ENCODE data around the gene GREB1. TPM values are rescaled to one million over a fixed set of nuclear protein-coding genes. Genes with fewer than 3 reads are reported as not detected.

The GREB1 gene
- total and polyA plus RNA-seq, 4 experiments from 2014 or later = 0.19 to 1.1 TPM; not detected in 2

- intact Hi-C loops (cut with micrococcal nuclease) = no loop called here
These were observed 7.3 kb downstream of the GREB1 start for GRCh38 chr2:11540996-11541692.

DNA sequence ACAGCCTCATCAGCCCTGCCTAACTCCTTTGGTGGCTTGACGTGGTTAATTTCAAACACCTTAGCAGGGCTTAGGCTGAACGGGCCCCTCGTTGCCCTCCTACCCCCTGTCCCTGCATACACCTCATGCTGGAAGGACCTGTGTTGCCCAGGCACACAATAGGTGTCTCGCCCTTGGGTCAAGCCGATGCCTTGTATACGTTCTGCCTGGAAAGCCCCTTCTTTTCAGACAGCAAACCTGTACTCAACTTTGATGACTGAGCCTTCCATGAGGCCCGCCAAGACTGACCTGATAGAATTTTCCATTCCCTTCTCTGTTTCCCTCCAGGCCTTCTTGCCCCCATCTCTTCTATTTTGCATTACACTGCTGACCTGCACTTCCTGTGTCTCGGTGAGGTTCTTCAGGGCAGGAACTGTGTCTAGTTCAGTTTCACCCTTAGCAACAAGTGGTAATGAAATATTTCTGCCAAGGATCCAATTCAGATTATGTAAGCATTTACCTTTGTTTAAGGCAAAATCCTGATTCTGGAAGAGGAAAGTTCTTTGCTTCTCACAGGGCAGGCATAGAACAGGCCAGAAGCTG is 7.9 kb downstream of the GREB1 start:
- Mint-ChIP-seq H3K27me3 (peaks cover 23 to 38% of the 10 kb centered on the region in 2 donors), H3K4me3 (no peak overlapping the region), H3K4me1 (no peaks in the 10 kb centered on the region), H3K9me3 (peaks cover 0 to 1% (median 0%) of the 10 kb centered on the region in 8 donors), H3K36me3 (no peaks in the 10 kb centered on the region), H3K27ac (no peak overlapping the region)
- DNase-seq = no peak
- no peaks in the 10 kb centered on the region for H3K4me1 ChIP-seq (ENCODE audit: insufficient read depth, low read length)
- intact Hi-C loops (cut with micrococcal nuclease) = no loop called here
- H3K4me3 ChIP-seq (ENCODE audit: low read length in 2 of 2) = no peak overlapping the region
- H3K36me3 ChIP-seq (ENCODE audit: insufficient read depth, low read length) = no peaks in the 10 kb centered on the region
- no peaks in the 10 kb centered on the region for H3K27me3 ChIP-seq (ENCODE audit: insufficient read depth, low read length)
- H3K9me3 ChIP-seq (ENCODE audit: control insufficient read depth in 1 of 2, low read length in 2 of 2) = no peaks in the 10 kb centered on the region
- ChIA-PET POLR2A (ENCODE audit: partially characterized antibody) (no interaction called here), CTCF (ENCODE audit: partially characterized antibody) (no interaction called here)
- H3K27ac ChIP-seq (ENCODE audit: low read depth, low read length) = no peak overlapping the region

More at GRCh38 chr2:11540996-11541692, 7.3 kb downstream of the GREB1 start:
- CTCF ChIA-PET (ENCODE audit: partially characterized antibody) = no interaction called here
- Mint-ChIP-seq H3K9me3 (peaks cover 0 to 1% (median 0%) of the 10 kb centered on the region in 8 donors), H3K4me1 (no peaks in the 10 kb centered on the region), H3K4me3 (no peak overlapping the region), H3K27me3 (peaks cover 26 to 38% of the 10 kb centered on the region in 2 donors), H3K27ac (no peak overlapping the region), H3K36me3 (no peaks in the 10 kb centered on the region)
- Histone ChIP-seq H3K4me3 (ENCODE audit: low read length in 2 of 2) (no peak overlapping the region), H3K27ac (ENCODE audit: low read depth, low read length) (no peak overlapping the region), H3K36me3 (ENCODE audit: insufficient read depth, low read length) (no peaks in the 10 kb centered on the region), H3K9me3 (ENCODE audit: control insufficient read depth in 1 of 2, low read length in 2 of 2) (no peaks in the 10 kb centered on the region), H3K4me1 (ENCODE audit: insufficient read depth, low read length) (no peaks in the 10 kb centered on the region), H3K27me3 (ENCODE audit: insufficient read depth, low read length) (no peaks in the 10 kb centered on the region)
- no peak for DNase-seq
- POLR2A ChIA-PET (ENCODE audit: partially characterized antibody) = no interaction called here

DNA sequence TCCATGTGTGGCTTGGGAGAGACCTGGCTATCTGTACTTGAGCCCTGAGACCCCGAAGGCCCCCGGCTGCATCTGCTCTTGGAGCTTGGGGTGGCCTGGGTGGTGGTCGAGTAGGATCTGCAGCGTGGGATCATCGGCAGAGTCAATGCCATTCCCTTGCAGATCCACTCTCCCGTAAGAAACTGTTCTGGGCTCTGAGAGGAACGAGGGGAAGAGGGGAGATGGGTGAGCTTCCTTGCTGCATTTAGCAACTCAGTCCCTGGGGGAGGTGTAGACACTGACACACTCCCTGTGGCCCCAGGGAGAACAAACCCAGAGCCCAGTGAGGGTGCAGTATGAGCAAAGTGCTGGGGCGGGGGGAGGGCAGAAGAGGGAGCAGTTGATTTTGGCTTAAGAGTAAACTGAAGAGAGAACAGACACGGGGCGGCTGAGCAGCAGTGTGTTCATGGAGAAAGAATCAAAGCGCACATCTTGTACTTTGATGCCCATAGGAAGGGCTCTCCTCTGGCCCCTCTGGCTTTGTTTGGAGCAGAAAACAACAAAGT is 8.5 kb downstream of the GREB1 start:
- Mint-ChIP-seq H3K36me3 (no peaks in the 10 kb centered on the region), H3K4me1 (no peaks in the 10 kb centered on the region), H3K9me3 (peaks cover 0 to 1% (median 0%) of the 10 kb centered on the region in 8 donors), H3K4me3 (no peak overlapping the region), H3K27ac (no peak overlapping the region), H3K27me3 (peaks cover 23 to 38% of the 10 kb centered on the region in 2 donors)
- intact Hi-C loops (cut with micrococcal nuclease) = no loop called here
- no peaks in the 10 kb centered on the region for H3K36me3 ChIP-seq (ENCODE audit: insufficient read depth, low read length)
- DNase-seq = no peak
- no peaks in the 10 kb centered on the region for H3K4me1 ChIP-seq (ENCODE audit: insufficient read depth, low read length)
- no peak overlapping the region for H3K27ac ChIP-seq (ENCODE audit: low read depth, low read length)
- POLR2A ChIA-PET (ENCODE audit: partially characterized antibody) = no interaction called here
- no peaks in the 10 kb centered on the region for H3K27me3 ChIP-seq (ENCODE audit: insufficient read depth, low read length)
- H3K4me3 ChIP-seq (ENCODE audit: low read length in 2 of 2) = no peak overlapping the region
- CTCF ChIA-PET (ENCODE audit: partially characterized antibody) = no interaction called here
- no peaks in the 10 kb centered on the region for H3K9me3 ChIP-seq (ENCODE audit: control insufficient read depth in 1 of 2, low read length in 2 of 2)

DNA sequence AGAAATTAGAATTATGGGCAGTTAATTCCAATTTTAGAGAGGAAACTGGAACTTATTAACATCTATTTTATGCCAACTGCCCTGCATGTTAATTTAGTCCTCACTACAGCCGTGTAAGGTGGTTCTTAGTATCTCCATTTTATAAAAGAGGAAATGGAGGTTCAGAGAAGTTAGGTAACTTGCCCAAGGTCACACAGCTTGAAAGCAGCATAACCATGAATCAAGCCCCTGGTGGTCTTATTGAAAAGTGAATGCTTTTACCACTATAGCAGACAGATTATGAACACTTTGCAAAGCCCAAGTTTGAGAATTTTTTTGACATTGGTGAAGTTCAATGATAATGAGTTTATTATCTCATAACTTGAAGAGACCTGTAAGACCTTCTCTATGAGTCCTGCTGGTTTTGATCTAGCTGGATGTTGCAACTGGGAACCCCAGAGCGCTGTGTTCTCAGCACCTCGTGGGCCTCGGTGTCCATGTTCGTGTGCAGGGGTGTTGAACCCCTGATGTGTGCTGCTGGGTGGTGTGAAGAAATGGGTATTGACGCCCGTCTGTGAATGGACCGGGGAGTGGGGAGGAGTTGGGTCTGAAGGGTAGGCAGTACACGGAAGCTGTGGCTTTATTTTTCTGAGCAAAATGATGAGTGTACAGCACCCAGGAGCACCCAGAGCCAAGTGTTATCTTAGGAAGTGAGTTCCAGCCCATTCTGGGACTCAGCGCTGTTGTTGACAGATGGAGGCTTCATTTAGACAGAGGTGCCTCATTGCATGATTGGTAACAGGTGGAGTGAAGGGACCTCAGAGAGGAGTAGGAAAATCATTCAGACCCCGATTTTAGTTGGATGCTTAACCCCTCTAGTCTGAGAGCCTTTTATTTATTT is 9.7 kb downstream of the GREB1 start:
- no peaks in the 10 kb centered on the region for H3K4me1 ChIP-seq (ENCODE audit: insufficient read depth, low read length)
- DNase-seq = no peak
- intact Hi-C loops (cut with micrococcal nuclease) = no loop called here
- no peaks in the 10 kb centered on the region for H3K9me3 ChIP-seq (ENCODE audit: control insufficient read depth in 1 of 2, low read length in 2 of 2)
- ChIA-PET POLR2A (ENCODE audit: partially characterized antibody) (no interaction called here), CTCF (ENCODE audit: partially characterized antibody) (interaction anchor here (0.7 kb wide), 1 partner anchor 39 kb away, joined by 3 read pairs; no protein-coding TSS in a partner anchor)
- H3K4me1 Mint-ChIP-seq = no peaks in the 10 kb centered on the region
- no peak overlapping the region for H3K27ac ChIP-seq (ENCODE audit: low read depth, low read length)
- H3K36me3 ChIP-seq (ENCODE audit: insufficient read depth, low read length) = no peaks in the 10 kb centered on the region
- no peak overlapping the region for H3K4me3 Mint-ChIP-seq
- no peaks in the 10 kb centered on the region for H3K36me3 Mint-ChIP-seq
- peak overlapping the region in 1 of 7 donors; percentile 69 for H3K27ac Mint-ChIP-seq
- H3K4me3 ChIP-seq (ENCODE audit: low read length in 2 of 2) = no peak overlapping the region
- H3K27me3 Mint-ChIP-seq = peaks cover 23 to 44% of the 10 kb centered on the region in 2 donors
- H3K27me3 ChIP-seq (ENCODE audit: insufficient read depth, low read length) = no peaks in the 10 kb centered on the region
- peaks cover 0 to 1% (median 0%) of the 10 kb centered on the region in 8 donors for H3K9me3 Mint-ChIP-seq

DNA sequence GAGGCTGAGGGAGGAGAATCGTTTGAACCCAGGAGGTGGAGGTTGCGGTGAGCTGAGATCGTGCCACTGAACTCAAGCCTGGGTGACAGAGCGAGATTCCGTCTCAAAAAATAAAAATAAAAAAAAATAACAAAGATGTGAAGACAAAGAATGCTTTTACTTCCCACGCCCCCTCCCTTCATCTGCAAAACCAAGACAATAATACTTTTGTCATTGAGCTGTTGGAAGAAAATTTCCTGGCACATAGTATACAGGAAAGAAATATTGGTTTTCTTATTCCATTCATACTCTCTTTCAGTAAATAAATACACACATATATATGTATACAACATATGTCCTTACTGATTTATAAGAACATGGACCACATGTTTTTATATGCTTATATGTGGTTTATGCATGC is 12.2 kb downstream of the GREB1 start:
- CTCF ChIA-PET (ENCODE audit: partially characterized antibody) = no interaction called here
- Mint-ChIP-seq H3K36me3 (peaks cover 0 to 4% of the 10 kb centered on the region in 2 donors), H3K27ac (no peak overlapping the region), H3K27me3 (peaks cover 19 to 34% of the 10 kb centered on the region in 2 donors), H3K9me3 (peaks cover 0 to 10% (median 4%) of the 10 kb centered on the region in 8 donors), H3K4me1 (peaks cover 0 to 2% (median 0%) of the 10 kb centered on the region in 4 donors), H3K4me3 (no peak overlapping the region)
- Histone ChIP-seq H3K4me1 (ENCODE audit: insufficient read depth, low read length) (no peaks in the 10 kb centered on the region), H3K36me3 (ENCODE audit: insufficient read depth, low read length) (no peaks in the 10 kb centered on the region), H3K9me3 (ENCODE audit: control insufficient read depth in 1 of 2, low read length in 2 of 2) (no peaks in the 10 kb centered on the region), H3K27me3 (ENCODE audit: insufficient read depth, low read length) (no peaks in the 10 kb centered on the region), H3K27ac (ENCODE audit: low read depth, low read length) (no peak overlapping the region), H3K4me3 (ENCODE audit: low read length in 2 of 2) (no peak overlapping the region)
- no peak for DNase-seq
- POLR2A ChIA-PET (ENCODE audit: partially characterized antibody) = no interaction called here
- intact Hi-C loops (cut with micrococcal nuclease) = no loop called here

DNA sequence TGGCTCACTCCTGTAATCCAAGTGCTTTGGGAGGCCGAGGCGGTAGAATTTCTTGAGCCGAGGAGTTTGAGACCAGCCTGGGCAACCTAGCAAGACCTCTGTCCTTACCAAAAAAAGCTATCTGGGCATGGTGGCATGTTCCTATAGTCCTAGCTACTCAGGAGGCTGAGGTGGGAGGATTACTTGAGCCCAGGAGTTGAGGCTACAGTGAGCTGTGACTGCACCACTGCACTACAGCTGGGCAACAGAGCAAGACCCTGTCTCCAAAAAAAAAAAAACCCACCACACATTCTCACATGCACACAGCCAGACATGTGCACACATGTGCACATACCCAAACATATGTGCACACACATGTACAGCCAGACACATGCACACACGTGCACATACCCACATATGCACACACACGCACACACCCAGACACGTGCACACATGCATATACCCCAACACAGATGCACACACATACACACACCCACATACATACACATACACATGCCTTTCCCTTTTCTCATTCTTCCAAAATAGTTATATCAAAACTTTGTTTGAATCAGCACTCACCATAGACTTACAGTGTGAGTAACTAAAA is 14.2 kb downstream of the GREB1 start:
- POLR2A ChIA-PET (ENCODE audit: partially characterized antibody) = no interaction called here
- intact Hi-C loops (cut with micrococcal nuclease) = no loop called here
- CTCF ChIA-PET (ENCODE audit: partially characterized antibody) = no interaction called here

More for the DNA sequence above, 14.2 kb downstream of the GREB1 start:
- peaks cover 20 to 22% of the 10 kb centered on the region in 2 donors for H3K27me3 Mint-ChIP-seq
- H3K9me3 Mint-ChIP-seq = peaks cover 0 to 10% (median 4%) of the 10 kb centered on the region in 8 donors
- no peaks in the 10 kb centered on the region for H3K4me1 ChIP-seq (ENCODE audit: insufficient read depth, low read length)
- H3K36me3 Mint-ChIP-seq = peaks cover 0 to 4% of the 10 kb centered on the region in 2 donors
- no peak overlapping the region for H3K27ac ChIP-seq (ENCODE audit: low read depth, low read length)
- no peak overlapping the region for H3K4me3 Mint-ChIP-seq
- H3K9me3 ChIP-seq (ENCODE audit: control insufficient read depth in 1 of 2, low read length in 2 of 2) = no peaks in the 10 kb centered on the region
- DNase-seq = no peak
- no peak overlapping the region for H3K27ac Mint-ChIP-seq
- no peak overlapping the region for H3K4me3 ChIP-seq (ENCODE audit: low read length in 2 of 2)
- no peaks in the 10 kb centered on the region for H3K36me3 ChIP-seq (ENCODE audit: insufficient read depth, low read length)
- H3K27me3 ChIP-seq (ENCODE audit: insufficient read depth, low read length) = no peaks in the 10 kb centered on the region
- H3K4me1 Mint-ChIP-seq = peaks cover 0 to 2% (median 0%) of the 10 kb centered on the region in 4 donors

Data from CD4-positive, alpha-beta memory T cell (primary cell).